ENCODE results near the gene KYNU.
"Not testable (repeated sequence)": the region's sequence is repeated elsewhere in the genome, so short reads cannot be mapped to it uniquely, and the experiment has no call there.

Gene KYNU

DNA sequence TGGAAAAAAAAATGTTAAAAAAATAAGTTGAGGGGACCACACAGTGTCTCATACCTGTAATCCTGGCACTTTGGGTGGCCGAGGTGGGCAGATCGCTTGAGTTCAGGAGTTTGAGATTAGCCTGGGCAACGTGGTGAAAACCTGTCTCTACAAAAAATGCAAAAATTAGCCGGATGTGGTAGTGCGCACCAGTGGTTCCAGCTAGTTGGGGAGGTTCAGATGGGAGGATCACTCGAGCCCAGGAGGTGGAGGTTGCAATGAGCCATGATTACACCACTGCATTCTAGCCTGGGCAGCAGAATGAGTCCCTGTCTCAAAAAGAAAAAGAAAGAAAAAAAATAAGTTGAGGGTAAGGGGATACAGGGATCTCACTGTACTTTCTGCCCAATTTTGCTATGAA is 6.1 kb upstream of the KYNU start:
- DNase-seq (ENCODE audit: low spot score), result no peak

DNA sequence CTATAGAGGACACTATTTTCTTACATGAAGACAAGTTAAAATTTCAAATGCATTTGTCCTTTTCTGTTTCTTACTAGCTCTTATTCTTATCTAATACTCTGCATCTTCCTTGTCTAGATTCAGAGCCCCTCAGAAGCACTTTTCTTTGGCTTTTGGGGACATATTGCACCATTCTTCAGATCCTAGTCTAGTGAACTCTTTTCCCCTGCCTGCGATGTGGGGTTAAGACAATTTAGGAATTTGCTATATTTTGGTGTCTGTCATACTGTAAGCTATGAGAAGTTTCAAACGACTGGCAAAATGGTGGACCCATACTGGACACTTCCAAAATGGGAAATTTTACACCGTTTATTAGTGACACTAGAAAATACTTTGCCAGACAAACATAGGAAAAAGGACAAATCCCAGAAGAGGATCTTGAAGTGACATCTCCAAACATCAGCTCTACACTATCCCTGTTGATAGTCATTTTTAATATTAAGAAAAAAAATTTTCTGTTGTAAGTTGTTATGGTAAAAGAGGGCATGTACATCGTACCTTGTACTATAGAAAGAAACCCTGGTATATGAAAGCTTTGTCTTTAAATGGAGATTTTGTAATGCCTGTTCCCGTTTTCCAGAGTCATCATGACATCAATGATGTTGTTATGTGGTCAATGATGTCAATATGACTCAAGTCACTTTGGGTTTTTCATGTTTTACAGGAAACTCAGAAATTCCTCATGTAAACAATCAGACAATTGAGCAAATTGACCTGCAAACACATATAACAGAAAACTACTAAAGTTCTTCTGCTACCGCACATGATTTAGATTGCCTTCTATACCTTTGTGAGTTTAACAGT is 4.4 kb upstream of the KYNU start:
- no peak for DNase-seq (ENCODE audit: low spot score)

DNA sequence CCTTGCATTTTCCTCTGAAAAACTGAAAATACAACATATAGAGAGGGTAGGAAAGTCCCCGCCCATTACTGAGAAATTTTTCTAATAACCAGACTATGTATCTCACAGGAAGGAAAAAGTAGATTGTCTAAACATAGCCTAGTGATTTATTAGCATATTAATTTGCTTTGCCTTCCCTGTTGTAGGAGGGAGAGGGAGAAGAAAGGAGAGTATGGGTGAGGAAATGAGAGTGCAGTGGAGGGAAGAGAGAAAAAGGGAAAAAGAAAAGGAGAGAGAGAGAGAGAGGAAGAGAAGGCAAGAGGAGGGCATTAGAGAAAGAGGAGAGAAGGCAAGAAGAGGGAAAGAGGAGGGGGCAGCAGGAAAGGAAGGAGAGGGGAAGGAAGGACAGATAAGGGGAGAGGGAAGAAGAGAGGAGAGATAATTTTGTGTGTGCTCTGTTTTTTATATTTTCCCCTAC is 3.6 kb upstream of the KYNU start:
- DNase-seq (ENCODE audit: low spot score), result no peak

DNA sequence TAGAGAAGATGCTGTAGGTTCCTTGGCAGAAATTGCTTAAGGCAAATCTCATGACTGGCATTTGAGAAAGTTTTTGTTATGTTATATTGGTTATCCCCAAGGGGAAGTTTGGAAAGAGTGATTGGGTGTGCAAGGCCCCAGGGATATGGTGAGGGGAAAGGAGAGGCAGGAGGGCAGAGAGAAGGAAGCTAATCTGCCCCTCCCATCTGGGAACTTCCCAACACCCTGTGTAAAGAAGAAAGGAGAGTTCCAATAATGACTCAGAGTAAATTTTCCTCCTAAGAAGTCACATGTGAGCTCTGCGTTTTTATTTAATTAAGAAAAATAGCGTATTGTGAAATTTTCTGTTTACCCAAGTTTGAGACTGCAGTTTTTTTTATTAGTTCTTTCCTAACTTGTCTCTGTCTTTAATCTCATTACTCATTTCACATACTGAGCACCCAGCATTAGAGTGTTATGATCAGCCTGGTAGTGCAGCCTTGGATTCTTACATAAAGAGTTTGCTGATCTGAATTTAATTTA is 3.1 kb upstream of the KYNU start:
- peak; percentile 1 for DNase-seq (ENCODE audit: low spot score)

DNA sequence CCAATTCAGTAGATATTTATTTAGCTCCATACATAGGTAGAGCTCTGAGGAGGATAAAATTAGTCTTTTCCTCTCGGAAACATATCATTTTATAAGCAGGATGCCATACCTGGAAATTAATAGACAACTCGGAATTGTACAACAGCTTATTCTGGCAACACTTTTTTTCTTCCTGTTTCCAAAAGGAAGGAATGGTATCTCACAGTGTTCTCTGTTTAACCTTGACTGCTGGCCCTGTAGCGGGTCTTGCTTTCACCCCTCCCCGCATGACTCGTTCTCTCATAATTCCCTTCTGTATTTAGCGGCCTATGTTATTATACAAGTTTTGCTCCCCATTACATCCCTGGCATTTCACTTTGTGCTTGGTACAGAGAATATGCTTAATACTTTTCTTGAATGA is 2.5 kb upstream of the KYNU start:
- DNase-seq (ENCODE audit: low spot score), result no peak

DNA sequence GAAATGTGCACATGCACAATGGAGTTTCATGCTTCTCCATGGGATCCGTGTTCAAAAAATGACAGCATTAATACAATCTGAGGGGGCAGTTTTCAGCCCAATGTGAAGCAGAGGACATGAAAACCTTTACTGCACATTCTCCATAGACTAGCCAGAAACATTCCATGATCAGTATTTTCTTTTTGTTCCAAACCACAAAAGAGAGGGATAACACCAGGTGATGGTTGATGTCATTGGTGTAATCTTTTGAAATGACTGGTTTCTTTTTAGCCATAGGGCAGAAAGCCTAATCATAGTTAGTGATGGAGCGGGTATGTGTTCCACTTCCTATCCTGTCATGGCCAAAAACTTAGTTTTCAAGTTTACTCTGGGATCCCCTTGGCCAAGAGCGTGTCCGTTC is 1.8 kb upstream of the KYNU start:
- DNase-seq (ENCODE audit: low spot score), result no peak

DNA sequence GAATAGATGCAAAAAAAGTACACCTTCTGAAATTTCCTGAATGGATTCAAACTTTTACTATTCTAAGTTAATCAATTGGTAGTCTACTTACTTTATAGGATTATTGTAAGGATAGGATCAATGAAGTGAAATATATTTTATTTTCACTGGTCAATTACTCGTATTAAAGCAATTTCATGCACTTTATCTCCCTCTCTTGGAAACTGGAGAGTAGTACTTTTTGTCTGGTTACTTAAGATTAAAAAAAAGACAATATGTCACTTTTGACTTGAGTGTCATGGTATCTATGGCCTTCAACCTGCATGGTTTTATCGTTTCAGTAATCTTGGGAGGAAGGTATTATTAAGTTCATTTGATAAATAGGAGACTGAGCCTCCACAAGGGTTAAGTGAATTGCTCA is 1.0 kb upstream of the KYNU start:
- no peak for DNase-seq (ENCODE audit: low spot score)

DNA sequence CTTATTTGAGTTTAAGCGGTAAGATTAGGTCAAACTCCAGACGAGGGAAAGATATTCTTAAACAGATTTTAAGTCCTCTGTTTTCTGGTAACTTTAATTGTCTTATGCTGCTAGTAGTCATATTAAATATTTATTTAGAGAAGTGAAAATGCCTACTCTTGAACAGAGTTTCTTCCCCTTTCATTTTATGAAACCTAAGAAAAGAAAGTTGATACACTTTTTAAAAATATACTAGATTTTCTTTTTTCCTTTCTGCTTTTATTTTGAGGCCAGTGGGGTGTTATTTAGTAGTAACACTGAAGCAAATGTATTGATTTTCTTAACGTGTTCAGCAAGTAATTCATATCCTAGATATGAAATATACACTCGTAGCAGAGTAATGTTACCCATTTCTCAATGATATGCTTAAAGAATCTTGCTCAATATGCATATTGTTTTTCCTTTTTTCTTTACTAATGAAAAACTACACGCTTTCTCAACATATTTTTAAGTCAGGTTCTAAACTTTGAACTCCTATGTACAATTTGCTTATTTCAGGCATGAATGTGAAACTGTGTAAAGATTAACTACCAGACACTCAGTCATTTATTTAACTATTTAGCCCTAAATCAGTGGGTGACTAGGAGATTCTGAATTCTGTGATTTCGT is 691 bp downstream of the KYNU start:
- DNase-seq (ENCODE audit: low spot score), result no peak

DNA sequence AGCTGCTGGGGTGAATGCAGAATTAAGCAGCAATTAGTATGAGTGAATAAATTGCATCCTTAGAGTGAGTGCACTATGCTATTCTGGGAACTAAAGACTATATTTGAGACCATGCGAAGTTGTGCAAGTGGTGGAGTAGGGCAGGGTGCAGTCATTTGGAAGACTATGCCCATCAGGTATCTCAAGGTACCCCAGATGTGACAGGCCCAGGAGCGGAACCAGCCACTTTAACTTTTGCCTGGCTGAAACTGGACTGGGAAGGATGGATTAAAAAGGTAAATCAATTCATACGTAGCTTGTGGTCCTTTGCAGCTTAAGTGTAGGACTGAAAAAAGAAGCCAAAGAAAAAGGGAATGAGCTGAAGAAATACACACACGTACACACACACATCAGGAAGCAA is 1.7 kb downstream of the KYNU start:
- no peak for DNase-seq (ENCODE audit: low spot score)

DNA sequence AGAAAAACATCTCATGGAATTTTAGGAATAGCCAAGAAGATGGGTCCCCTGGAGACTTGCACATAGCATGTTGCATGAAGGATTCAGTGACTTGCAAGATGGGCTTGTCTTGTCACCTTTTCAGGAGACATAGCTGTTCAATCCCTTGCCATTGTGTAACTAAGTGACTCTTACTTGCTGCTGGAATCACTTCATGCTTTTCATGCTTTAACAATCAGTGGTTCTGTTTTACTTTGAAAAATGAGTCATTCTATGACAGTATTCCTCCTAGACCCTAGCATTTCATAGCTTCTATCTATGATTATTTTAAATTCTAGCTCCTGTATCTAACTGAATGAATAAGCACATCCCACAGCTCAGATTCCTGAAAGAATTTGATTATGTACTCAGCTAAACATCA is 2.8 kb downstream of the KYNU start:
- DNase-seq (ENCODE audit: low spot score), result no peak

DNA sequence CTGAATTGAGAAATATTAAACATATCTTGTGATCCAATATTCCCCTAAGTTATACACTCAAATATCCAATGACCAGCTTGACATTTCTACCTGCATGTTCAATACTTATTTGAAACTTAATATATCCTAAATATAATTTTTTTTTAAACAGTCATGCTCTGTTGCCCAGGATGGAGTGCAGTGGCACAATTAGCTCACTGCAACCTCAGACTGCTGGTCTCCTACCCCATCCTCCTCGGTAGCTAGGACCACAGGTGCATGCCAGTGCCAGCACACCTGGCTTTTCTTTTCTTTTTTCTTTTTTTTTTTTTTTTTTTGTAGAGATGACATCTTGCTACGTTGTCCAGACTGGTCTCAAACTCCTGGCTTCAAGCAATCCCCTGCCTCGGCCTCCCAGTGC is 4.2 kb downstream of the KYNU start:
- DNase-seq (ENCODE audit: low spot score), result no peak

DNA sequence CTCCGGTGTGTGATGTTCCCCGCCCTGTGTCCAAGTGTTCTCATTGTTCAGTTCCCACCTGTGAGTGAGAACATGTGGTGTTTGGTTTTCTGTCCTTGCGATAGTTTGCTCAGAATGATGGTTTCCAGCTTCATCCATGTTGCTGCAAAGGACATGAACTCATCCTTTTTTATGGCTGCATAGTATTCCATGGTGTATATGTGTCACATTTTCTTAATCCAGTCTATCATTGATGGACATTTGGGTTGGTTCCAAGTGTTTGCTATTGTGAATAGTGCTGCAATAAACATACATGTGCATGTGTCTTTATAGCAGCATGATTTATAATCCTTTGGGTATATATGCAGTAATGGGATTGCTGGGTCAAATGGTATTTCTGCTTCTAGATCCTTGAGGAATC is 5.0 kb downstream of the KYNU start:
- not testable (repeated sequence) for DNase-seq (ENCODE audit: low spot score)

DNA sequence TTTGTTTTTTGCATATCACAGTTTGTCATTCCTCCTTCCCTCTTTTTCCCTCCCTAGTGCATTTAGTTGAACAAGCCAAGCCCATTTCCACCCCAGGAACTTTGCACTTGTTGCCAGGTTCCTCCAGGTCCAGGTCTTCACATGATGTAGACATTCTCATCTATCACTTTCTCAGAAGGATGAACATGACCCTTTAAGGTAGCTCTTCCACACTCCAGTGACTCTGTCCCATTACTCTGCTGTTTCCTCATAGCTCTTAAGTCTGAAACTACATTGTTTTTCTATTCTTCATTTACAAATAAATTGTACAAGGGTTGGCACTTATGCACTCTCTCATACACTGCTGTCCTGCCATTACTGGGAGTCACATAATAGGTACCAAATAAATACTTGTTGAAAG is 6.1 kb downstream of the KYNU start:
- no peak for DNase-seq (ENCODE audit: low spot score)

DNA sequence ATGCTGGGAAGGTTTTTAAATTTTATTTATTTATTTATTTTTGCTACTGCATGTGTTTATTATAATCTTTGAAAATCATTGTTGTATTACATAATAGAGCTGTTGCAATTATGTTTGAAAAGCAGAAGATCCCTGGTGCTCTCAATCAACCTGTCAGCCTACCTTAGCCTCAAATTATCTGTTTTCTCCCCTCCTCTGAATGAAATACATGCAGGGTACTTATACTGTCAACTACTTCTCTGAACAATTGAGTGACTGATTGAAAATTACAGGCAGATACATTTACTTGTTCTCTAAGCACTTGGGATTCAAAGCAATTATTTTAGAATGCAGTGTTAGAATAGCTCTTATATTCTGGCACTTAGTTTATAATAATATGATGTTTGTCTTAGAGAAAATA is 8.1 kb downstream of the KYNU start:
- DNase-seq (ENCODE audit: low spot score), result no peak

DNA sequence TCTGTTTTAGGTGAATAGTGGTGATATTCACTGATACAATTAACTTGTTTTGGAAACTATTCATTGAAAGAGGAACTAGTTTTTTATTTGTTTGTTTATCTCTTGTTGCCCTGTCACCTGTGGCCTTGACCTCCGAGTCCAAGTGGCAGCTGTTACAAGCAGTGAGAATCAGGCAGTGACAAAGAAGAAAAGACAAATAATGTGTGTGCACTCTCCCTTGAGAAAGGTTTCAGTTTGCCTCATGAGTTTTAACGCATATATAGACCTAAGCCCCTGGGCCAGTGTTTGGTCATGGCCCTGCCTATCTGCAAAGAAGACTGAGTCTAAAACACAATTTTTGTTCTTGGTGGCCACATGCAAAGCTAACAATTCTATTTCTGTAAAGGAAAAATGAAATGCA is 15.3 kb downstream of the KYNU start:
- no peak for DNase-seq (ENCODE audit: low spot score)

DNA sequence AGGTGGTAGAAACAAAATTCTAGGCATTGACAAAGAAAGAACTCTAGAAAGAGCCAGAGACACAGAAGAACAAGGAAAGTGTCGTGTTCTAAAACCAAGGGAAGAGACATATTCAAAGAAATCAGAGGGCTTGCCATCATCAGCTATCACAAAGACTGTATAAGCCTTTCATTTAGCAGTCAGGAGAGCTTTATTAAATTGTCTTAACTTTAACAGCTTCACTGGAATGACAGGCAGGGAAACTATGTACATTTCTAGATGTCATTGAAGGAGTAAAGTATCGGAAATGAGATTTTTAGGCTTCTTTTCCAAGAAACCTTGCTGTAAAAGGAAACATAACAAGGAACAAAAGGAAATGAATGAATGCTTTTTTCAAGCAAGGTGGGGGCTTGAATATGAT is 15.8 kb downstream of the KYNU start:
- no peak for DNase-seq (ENCODE audit: low spot score)

DNA sequence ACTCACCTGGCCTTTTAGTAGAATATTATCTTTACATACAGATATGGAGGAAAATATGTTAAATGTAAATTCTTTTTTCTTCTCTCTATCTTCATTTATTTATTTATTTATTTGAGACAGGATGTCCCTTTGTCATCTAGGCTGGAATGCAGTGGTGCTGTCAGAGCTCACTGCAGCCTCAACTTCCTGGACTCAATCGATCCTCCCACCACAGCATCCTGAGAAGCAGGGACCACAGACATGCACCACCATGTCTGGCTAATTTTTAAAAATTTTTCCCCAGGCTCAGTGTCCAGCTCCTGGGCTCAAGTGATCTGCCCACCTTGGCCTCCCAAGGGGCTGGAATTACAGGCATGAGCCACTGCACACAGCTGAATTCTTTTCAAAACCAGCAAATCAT is 20.3 kb downstream of the KYNU start:
- DNase-seq (ENCODE audit: low spot score), result no peak

DNA sequence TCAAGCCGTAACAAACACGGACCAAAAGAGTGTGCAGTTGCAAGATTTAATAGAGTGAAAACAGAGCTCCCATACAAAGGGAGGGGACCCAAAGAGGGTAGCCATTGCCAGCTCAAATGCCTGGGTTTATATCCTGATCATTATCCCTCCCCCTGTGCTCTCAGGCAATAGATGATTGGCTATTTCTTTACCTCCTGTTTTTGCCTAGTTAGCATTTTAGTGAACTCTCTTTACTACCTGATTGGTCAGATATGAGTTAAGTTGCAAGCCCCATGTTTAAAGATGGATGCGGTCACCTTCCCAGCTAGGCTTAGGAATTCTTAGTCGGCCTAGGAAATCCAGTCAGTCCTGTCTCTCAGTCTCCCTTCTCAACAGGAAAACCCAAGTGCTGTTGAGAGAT is 22.9 kb downstream of the KYNU start:
- not testable (repeated sequence) for DNase-seq (ENCODE audit: low spot score)

DNA sequence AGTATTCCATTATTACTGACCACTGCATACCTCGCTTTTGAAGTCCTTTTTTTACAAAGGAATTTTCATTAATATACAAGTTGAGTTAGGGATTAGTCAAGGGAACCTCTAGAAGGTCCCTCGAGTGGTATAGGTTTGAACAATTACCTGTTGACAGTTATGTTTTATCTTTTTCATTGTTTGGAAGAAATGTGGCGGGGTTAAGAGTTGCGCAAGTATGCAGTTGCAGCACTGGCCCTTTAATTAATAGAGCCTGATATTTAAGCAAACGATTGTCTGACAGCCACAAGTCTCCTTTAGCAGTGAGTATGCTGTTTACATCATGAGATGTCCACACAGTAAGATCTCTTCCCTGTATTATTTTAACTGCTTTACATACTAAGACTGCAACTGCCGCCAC is 24.3 kb downstream of the KYNU start:
- no peak for DNase-seq (ENCODE audit: low spot score)

DNA sequence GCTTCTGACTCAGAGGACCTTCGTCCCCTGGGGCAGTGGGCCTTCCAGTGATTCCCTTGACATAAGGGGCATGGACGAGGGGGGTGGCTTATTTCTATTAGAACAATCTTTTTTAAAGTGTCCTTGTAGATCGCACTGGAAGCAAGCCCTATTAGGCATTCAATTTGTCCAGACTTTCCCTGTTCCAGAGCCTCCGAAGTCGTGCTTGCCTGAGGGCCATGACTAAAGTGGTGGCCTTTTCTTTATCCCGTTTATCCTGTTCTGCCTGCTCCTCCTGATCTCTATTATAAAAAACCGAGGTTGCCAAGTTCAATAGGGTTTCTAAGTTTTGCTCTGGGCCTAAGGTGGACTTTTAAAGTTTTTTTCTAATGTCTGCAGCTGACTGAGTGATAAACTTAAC is 26.3 kb downstream of the KYNU start:
- DNase-seq (ENCODE audit: low spot score), result not testable (repeated sequence)

DNA sequence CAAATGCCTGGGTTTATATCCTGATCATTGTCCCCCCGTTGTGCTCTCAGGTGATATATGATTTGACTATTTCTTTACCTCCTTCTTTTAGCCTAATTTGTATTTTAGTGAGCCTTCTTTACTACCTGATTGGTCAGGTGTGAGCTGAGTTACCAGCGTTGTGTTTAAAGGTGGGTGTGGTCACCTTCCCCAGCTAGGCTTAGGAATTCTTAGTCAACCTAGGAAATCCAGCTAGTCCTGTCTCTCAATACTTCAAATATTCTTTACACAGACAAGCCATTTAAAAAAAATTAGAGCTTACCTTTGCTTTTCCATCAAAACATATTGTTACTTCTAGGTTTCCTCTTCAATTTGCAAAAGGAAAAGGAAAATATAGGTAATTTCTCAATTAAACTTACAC is 30.2 kb downstream of the KYNU start:
- no peak for DNase-seq (ENCODE audit: low spot score)

DNA sequence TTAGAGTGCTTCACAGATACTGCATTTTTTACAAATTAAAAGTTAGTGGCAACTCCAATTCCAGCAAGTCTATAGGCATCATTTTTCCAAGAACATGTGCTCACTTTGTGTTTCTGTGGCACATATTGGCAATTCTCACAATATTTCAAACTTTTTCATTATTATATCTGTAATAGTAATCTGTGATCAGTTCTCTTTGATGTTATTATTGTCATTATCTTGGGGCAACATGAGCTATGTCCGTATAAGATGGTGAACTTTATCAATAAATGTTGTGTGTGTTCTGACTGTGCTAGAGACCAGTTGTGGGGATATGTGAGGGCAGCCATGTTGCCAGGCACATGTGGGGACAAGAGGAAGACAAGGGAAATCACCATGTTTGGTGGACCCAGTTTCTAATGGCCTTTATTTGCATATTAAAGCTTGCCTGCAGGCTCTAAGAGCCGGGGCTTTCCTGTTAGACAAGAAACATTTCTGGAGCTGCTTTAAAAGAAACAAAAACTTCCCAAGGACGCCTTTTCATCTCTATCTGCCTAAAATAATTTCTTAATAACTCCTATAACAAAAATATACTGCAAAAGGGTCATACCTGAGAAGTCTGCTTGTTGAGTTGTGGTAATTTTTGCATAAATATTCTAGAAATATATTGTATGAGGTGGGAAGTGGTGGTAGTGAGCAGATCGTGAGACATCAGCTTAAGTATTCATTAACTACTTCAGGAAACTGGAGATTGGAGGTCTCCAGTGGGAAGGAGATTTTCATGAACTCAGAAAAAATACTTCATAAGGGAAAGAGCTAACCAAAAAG is 37.2 kb downstream of the KYNU start:
- no peak for DNase-seq (ENCODE audit: low spot score)

DNA sequence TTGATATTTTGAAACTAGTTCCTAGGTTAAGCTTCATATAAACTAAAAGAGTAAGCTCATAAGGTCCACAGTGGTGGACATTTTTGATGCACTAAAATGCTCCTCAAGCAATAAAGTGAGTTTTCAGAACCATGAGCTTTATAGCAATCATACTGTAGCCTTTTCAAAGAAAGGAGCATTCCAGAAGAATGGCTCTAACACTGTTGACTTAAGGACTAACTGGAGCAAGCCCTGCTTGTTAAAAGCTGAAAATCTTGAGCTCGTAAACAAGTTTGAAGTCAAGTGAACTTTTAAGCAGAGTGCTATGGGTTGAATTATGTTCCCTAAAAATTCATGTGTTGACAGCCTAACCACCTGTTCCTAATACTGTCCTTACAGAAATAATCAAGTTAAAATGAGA is 38.0 kb downstream of the KYNU start:
- DNase-seq (ENCODE audit: low spot score), result no peak
